ENCODE measurements around the gene KCNJ2.
A peak's percentile ranks its signal among the peaks of the same experiment; 100 is the strongest.

Gene KCNJ2

DNA sequence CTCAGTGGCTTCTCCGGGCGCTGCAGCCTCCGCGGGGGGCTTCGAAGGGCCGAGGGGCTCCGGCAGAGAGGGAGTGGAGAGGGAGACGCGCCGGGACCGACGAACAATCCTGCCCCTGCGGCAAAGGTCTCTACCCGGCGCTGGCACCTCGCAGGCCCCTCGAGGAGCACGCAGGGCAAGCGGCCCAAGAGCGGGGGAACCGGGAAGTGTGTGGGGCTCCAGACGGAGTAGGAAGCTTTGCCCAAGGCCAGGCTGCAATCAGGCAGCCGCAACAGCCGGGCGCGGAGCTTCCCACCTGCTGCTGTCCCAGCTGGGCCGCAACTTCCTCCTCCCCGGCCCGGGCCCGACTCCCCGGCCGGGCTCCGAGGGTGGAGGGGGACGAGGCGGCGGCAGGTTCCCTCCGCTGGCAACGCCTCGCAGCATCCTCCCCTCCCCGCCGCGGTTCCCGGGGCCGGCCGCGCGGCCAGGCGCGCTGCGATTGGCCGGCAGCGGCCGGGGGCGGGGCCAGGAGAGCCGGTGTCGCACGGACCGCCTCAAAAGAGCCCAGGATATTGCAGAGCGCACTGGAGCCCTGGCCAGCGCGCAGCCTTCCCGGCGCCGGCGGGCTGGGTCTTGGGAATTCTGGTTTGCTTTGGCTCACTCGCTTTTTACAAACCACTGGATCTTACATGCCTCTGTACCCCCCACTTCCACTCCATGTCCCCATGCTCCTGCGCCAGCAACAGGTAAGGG, at the start of gene KCNJ2:
Gene KCNJ2 (plus strand): TSS at position 556 of the 732 bp plus-strand sequence. CDS start 5,508 bp downstream, outside the sequence.
- H3K27me3 Mint-ChIP-seq (ENCODE audit: low read depth), result peaks cover 43% of the 10 kb centered on the region
- no peaks in the 10 kb centered on the region for H3K9me3 Mint-ChIP-seq
- H3K4me3 Mint-ChIP-seq, result peak within 1 kb of the TSS; percentile 87 to 93 (median 91)
- H3K27ac Mint-ChIP-seq, result peak within 1 kb of the TSS; percentile 61 to 83 (median 71)
- TF ChIP-seq, protein P1, sequence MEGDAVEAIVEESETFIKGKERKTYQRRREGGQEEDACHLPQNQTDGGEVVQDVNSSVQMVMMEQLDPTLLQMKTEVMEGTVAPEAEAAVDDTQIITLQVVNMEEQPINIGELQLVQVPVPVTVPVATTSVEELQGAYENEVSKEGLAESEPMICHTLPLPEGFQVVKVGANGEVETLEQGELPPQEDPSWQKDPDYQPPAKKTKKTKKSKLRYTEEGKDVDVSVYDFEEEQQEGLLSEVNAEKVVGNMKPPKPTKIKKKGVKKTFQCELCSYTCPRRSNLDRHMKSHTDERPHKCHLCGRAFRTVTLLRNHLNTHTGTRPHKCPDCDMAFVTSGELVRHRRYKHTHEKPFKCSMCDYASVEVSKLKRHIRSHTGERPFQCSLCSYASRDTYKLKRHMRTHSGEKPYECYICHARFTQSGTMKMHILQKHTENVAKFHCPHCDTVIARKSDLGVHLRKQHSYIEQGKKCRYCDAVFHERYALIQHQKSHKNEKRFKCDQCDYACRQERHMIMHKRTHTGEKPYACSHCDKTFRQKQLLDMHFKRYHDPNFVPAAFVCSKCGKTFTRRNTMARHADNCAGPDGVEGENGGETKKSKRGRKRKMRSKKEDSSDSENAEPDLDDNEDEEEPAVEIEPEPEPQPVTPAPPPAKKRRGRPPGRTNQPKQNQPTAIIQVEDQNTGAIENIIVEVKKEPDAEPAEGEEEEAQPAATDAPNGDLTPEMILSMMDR (IDR thresholded peaks at IDR 0.05; ENCODE audit: unreplicated experiment in 3 of 3), result no peak
- no peaks in the 10 kb centered on the region for H3K36me3 Mint-ChIP-seq (ENCODE audit: low read depth)
- H3K4me1 Mint-ChIP-seq, result peaks cover 30% of the 10 kb centered on the region

GRCh38 chr17:70119545-70119944, 49.8 kb upstream of the KCNJ2 start:
- H3K27ac Mint-ChIP-seq, result no peak overlapping the region
- peaks cover 5% of the 10 kb centered on the region for H3K27me3 Mint-ChIP-seq (ENCODE audit: low read depth)
- no peak overlapping the region for H3K4me3 Mint-ChIP-seq
- peaks cover 9% of the 10 kb centered on the region for H3K4me1 Mint-ChIP-seq
- peaks cover 43% of the 10 kb centered on the region for H3K36me3 Mint-ChIP-seq (ENCODE audit: low read depth)
- H3K9me3 Mint-ChIP-seq, result peaks cover 17% of the 10 kb centered on the region
- TF ChIP-seq, protein P1 (IDR thresholded peaks at IDR 0.05; ENCODE audit: unreplicated experiment in 3 of 3), result no peak

DNA sequence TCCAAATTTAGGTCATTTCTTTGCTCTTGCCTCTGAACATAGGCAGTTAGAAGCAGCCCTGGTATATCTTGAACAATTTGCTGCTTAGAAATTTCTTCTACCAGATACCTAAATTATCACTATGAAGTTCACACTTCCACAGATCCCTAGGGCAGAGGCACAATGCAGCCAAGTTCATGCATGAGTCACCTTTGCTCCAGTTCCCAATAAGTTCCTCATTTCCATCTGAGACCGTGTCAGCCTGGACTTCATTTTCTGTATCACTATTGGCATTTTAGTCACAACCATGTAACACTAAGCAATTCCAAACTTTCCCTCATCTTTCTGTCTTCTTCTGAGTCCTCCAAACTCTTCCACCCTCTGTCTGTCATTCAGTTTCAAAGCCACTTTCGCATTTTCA, 49.3 kb upstream of the KCNJ2 start:
- Mint-ChIP-seq H3K4me3 (no peak overlapping the region), H3K36me3 (ENCODE audit: low read depth) (peaks cover 46% of the 10 kb centered on the region), H3K4me1 (peaks cover 4% of the 10 kb centered on the region), H3K27ac (no peak overlapping the region), H3K27me3 (ENCODE audit: low read depth) (peaks cover 5% of the 10 kb centered on the region), H3K9me3 (peaks cover 17% of the 10 kb centered on the region)
- TF ChIP-seq, protein P1 (IDR thresholded peaks at IDR 0.05; ENCODE audit: unreplicated experiment in 3 of 3), result no peak

DNA sequence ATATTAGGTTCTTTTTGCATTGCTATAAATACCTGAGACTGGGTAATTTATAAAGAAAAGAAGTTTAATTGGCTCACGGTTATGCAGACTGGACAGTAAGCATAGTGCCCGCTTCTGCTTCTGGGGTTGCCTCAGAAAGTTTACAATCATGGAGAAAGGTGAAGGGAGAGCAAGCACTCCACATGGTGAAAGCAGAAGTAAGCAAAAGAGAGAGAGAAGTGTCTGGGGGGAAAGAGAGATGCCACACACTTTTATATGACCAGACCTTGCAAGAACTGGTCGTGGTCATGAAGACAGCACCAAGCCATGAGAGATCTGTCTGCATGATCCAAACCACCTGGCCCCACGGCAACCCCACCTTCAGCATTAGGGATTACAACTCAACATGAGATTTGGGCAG, 48.9 kb upstream of the KCNJ2 start:
- H3K36me3 Mint-ChIP-seq (ENCODE audit: low read depth), result peaks cover 46% of the 10 kb centered on the region
- no peak overlapping the region for H3K27ac Mint-ChIP-seq
- peaks cover 17% of the 10 kb centered on the region for H3K9me3 Mint-ChIP-seq
- no peak overlapping the region for H3K4me3 Mint-ChIP-seq
- H3K4me1 Mint-ChIP-seq, result peaks cover 4% of the 10 kb centered on the region
- peaks cover 5% of the 10 kb centered on the region for H3K27me3 Mint-ChIP-seq (ENCODE audit: low read depth)
- TF ChIP-seq, protein P1 (IDR thresholded peaks at IDR 0.05; ENCODE audit: unreplicated experiment in 3 of 3), result no peak

DNA sequence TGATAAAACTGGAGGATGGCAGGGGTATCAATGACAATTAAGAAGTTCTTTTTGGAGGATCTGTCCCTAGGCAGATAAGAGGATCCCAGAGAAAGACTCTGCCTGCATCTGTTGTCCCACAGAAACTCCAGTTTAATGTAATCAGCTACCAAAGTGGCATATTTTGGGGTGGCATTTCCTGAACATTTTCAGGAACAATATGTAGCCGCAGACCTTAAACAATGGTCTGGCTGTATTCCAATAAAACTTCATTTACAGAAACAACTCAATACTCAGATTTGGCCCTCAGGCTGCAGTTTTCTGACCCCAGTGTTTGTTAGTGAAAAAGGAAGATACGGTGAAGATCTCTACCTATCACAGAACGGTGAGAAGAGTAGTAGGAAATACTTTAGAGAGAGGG, 48.2 kb upstream of the KCNJ2 start:
- H3K36me3 Mint-ChIP-seq (ENCODE audit: low read depth), result peaks cover 46% of the 10 kb centered on the region
- H3K4me3 Mint-ChIP-seq, result no peak overlapping the region
- H3K4me1 Mint-ChIP-seq, result no peaks in the 10 kb centered on the region
- TF ChIP-seq, protein P1 (IDR thresholded peaks at IDR 0.05; ENCODE audit: unreplicated experiment in 3 of 3), result no peak
- peaks cover 17% of the 10 kb centered on the region for H3K9me3 Mint-ChIP-seq
- H3K27ac Mint-ChIP-seq, result no peak overlapping the region
- H3K27me3 Mint-ChIP-seq (ENCODE audit: low read depth), result peaks cover 5% of the 10 kb centered on the region

DNA sequence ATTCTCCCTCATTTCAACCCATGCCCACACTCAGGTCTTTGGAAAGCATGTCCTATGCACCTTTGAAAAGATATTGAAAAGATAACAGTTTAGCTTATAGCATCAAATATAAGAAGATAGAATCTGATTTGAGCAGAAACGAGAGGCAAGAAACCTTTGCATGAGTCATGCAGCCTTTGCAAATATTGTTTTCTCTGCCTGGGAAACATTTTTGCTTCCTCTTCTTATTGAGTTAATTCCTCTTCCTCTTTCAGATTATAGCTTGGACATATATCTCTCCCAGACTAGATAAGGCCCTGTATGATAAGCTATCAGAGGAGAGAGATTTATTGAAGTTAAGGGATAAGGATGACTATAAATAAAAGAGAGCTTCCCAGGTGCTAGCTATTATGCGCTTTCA, 46.1 kb upstream of the KCNJ2 start:
- Mint-ChIP-seq H3K9me3 (peaks cover 22% of the 10 kb centered on the region), H3K27me3 (ENCODE audit: low read depth) (peaks cover 5% of the 10 kb centered on the region), H3K27ac (peak overlapping the region in 1 of 3 experiments; percentile 49), H3K36me3 (ENCODE audit: low read depth) (peaks cover 43% of the 10 kb centered on the region), H3K4me1 (no peaks in the 10 kb centered on the region), H3K4me3 (no peak overlapping the region)
- TF ChIP-seq, protein P1 (IDR thresholded peaks at IDR 0.05; ENCODE audit: unreplicated experiment in 3 of 3), result no peak
